NCI-H128 (cell line): ENCODE measurements around the gene CD79A.

ENCODE experiments used
- DNase-seq: peaks from one replicate; lab custom pipeline; 2025; ENCODE audit not compliant: unreplicated experiment; lab: John Stamatoyannopoulos, UW

CD79A gene

GRCh38 chr19:41918095-41918494, 41.0 kb downstream of the CD79A start:
- DNase-seq: no peak

GRCh38 chr19:41918653-41919244, 41.7 kb downstream of the CD79A start:
- no peak for DNase-seq

- no peak for DNase-seq
These were observed 43.1 kb downstream of the CD79A start for GRCh38 chr19:41919948-41920712.

- DNase-seq: no peak
These were observed 44.0 kb downstream of the CD79A start for GRCh38 chr19:41920882-41921576.

GRCh38 chr19:41921577-41922576, 44.8 kb downstream of the CD79A start:
- no peak for DNase-seq

GRCh38 chr19:41922585-41922984, 45.5 kb downstream of the CD79A start:
- DNase-seq: no peak

GRCh38 chr19:41923045-41923788, 46.1 kb downstream of the CD79A start:
- DNase-seq: no peak

GRCh38 chr19:41924151-41925145, 47.4 kb downstream of the CD79A start:
- no peak for DNase-seq

GRCh38 chr19:41925208-41926003, 48.3 kb downstream of the CD79A start:
- DNase-seq: no peak

GRCh38 chr19:41926028-41926762, 49.1 kb downstream of the CD79A start:
- no peak for DNase-seq

- no peak for DNase-seq
These were observed 49.9 kb downstream of the CD79A start for GRCh38 chr19:41926763-41927496.

- DNase-seq: no peak
These were observed 50.6 kb downstream of the CD79A start for GRCh38 chr19:41927497-41928192.

GRCh38 chr19:41928221-41928683, 51.2 kb downstream of the CD79A start, which contains the start of gene ERFL:
ERFL (minus strand) TSS chr19:41928449; CDS start chr19:41912919, 15,530 bp downstream.
- DNase-seq: no peak

GRCh38 chr19:41928754-41929535, 51.9 kb downstream of the CD79A start:
- no peak for DNase-seq

GRCh38 chr19:41929536-41930071, 52.5 kb downstream of the CD79A start:
- no peak for DNase-seq
